ENCODE data around the gene NCOA7. TPM values are rescaled to one million over a fixed set of nuclear protein-coding genes. Genes with fewer than 3 reads are reported as not detected.

The NCOA7 gene
- total RNA-seq, 4 donors from 2014 or later = 18.1 to 31.4 (median 26.7) TPM

DNA sequence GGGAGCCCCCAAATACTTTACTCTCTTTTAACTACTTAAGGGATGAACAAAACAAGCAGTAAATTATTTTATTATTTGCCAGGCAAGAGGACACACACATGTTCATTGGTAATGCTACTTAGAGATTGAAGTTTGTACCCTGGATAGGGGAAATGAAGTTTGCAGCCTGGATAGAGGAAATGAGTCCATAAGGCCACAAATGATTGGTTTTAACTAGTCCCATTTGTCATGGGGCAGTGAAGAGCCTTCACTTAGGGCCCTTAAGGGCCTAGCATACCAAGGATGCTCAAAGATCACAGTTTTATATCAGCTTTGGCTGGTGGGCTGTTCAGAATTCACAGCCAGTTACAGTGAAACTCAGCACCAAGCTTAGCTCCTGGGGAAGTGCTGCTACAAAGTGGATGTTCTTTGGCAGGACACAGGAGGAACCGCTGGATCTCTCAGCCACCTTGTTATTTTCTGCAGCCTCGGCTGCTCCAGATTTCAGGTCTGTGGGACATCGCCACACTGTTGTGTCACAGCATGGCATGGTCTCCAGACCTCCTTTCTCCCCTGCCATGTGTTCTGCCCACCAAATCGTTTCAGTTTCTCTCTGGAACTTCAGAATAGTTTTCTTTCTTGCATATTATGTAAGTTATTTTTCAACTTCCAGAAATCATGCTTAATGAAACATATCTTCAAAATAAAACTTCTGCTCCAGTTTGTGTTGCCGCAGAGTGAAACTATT is 41.8 kb downstream of the NCOA7 start:
- no peaks in the 10 kb centered on the region for H3K36me3 ChIP-seq
- WGBS, 2 donors (ENCODE audit: low coverage in 1 of 2) = 79 to 83% methylated on average over 2 to 4 of the region's 5 CpGs
- H3K4me1 ChIP-seq = peaks cover 2 to 40% (median 12%) of the 10 kb centered on the region in 3 donors
- no peak overlapping the region for H3K4me3 ChIP-seq
- ATAC-seq = no peak
- H3K27me3 ChIP-seq = no peaks in the 10 kb centered on the region
- peak overlapping the region in 2 of 4 donors; percentile 2 to 28 for H3K27ac ChIP-seq
- no peaks in the 10 kb centered on the region for H3K9me3 ChIP-seq
- TF ChIP-seq, protein P1, sequence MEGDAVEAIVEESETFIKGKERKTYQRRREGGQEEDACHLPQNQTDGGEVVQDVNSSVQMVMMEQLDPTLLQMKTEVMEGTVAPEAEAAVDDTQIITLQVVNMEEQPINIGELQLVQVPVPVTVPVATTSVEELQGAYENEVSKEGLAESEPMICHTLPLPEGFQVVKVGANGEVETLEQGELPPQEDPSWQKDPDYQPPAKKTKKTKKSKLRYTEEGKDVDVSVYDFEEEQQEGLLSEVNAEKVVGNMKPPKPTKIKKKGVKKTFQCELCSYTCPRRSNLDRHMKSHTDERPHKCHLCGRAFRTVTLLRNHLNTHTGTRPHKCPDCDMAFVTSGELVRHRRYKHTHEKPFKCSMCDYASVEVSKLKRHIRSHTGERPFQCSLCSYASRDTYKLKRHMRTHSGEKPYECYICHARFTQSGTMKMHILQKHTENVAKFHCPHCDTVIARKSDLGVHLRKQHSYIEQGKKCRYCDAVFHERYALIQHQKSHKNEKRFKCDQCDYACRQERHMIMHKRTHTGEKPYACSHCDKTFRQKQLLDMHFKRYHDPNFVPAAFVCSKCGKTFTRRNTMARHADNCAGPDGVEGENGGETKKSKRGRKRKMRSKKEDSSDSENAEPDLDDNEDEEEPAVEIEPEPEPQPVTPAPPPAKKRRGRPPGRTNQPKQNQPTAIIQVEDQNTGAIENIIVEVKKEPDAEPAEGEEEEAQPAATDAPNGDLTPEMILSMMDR (IDR thresholded peaks at IDR 0.05) = no peak
- TF ChIP-seq POLR2AphosphoS5 (IDR thresholded peaks at IDR 0.05) (no peak), POLR2A (IDR thresholded peaks at IDR 0.05) (no peak), EP300 (IDR thresholded peaks at IDR 0.05) (no peak)

DNA sequence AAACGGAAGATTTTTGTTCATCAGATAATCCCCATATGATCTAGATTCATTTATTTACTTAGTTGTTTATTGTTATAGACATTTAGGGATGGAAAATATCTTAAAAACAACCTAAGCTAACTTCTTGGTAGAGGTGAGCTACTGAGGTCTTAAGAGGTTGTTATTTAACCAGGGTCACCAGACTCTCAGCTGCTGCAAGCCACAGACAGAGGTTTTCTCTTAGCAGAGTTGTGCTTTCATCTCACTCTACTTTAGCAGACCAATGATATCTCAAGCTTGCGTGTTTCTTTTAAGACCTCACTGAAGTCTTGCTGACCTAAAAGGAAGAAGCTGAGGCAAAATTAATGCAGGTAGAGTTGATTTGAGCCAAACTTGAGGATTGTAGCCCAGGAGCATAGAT is 43.6 kb downstream of the NCOA7 start:
- no peaks in the 10 kb centered on the region for H3K36me3 ChIP-seq
- no peak overlapping the region for H3K4me3 ChIP-seq
- H3K27ac ChIP-seq = peak overlapping the region in 3 of 4 donors; percentile 38 to 67 (median 56)
- no peak for TF ChIP-seq POLR2A (IDR thresholded peaks at IDR 0.05)
- no peak for TF ChIP-seq POLR2AphosphoS5 (IDR thresholded peaks at IDR 0.05)
- no peak for TF ChIP-seq EP300 (IDR thresholded peaks at IDR 0.05)
- TF ChIP-seq, protein P1 (IDR thresholded peaks at IDR 0.05) = no peak
- H3K4me1 ChIP-seq = peaks cover 2 to 35% (median 7%) of the 10 kb centered on the region in 3 donors
- no peak for ATAC-seq
- no peaks in the 10 kb centered on the region for H3K27me3 ChIP-seq
- WGBS, 2 donors (ENCODE audit: low coverage in 1 of 2) = 82 to 90% methylated on average over 2 of the region's 2 CpGs
- no peaks in the 10 kb centered on the region for H3K9me3 ChIP-seq

DNA sequence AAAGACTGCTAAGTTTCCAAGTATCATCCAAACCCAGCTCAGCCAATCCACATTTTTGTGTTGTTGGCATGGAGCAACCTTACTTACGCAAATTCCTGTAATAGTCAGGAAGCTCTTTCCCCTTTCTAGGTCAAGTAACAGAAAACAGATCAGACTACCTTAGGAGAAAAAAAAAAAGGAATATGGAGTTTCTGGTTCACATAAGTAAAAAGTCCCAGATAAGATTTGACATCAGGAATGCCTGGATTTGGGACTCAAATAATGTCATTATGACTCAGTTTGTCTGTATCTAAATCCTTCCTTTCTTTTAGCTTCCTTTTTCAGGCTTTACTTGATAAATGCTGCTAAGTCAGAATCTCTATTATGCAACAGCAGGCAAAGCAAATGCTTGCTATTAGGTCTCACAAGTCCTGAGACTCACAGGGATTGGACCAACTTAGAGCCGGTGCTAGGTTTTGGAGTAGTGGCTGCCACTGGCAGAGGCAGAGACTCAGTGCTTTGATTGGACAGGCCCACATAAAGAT is 44.5 kb downstream of the NCOA7 start:
- Histone ChIP-seq H3K4me3 (no peak overlapping the region), H3K27ac (peak overlapping the region; percentile 45 to 67 (median 58)), H3K36me3 (no peaks in the 10 kb centered on the region), H3K27me3 (no peaks in the 10 kb centered on the region), H3K4me1 (peaks cover 2 to 35% (median 7%) of the 10 kb centered on the region in 3 donors), H3K9me3 (no peaks in the 10 kb centered on the region)
- TF ChIP-seq, protein P1 (IDR thresholded peaks at IDR 0.05) = no peak
- TF ChIP-seq EP300 (IDR thresholded peaks at IDR 0.05) (no peak), POLR2A (IDR thresholded peaks at IDR 0.05) (no peak), POLR2AphosphoS5 (IDR thresholded peaks at IDR 0.05) (no peak)
- peak; percentile 90 for ATAC-seq
- 53 to 78% methylated on average over 2 of the region's 2 CpGs for WGBS, 2 donors (ENCODE audit: low coverage in 1 of 2)

DNA sequence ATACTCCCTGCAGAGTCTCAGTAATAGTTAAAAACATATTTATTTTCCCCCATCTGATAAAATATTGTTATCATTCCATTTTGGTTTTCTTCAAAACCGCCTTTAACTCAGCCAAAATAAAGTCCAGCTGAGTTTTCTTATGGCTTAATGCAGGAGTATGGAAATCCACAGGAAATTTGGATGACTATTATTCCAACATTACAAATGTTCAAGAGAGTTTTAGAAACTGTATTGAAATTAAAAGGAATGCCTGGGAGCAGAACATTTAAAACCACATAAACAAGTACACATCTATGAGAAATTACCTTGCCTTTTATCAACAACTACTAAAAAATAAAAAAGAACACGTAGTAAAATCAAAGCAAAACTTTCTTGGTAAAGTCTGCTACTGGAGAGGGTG is 45.7 kb downstream of the NCOA7 start:
- no peak for ATAC-seq
- Histone ChIP-seq H3K27ac (no peak overlapping the region), H3K4me1 (peaks cover 2 to 35% (median 7%) of the 10 kb centered on the region in 3 donors), H3K36me3 (no peaks in the 10 kb centered on the region), H3K27me3 (no peaks in the 10 kb centered on the region), H3K9me3 (no peaks in the 10 kb centered on the region), H3K4me3 (no peak overlapping the region)
- TF ChIP-seq, protein P1 (IDR thresholded peaks at IDR 0.05) = no peak
- no peak for TF ChIP-seq EP300 (IDR thresholded peaks at IDR 0.05)
- WGBS, 2 donors (ENCODE audit: low coverage in 1 of 2) = 89 to 92% methylated on average over 2 of the region's 2 CpGs

DNA sequence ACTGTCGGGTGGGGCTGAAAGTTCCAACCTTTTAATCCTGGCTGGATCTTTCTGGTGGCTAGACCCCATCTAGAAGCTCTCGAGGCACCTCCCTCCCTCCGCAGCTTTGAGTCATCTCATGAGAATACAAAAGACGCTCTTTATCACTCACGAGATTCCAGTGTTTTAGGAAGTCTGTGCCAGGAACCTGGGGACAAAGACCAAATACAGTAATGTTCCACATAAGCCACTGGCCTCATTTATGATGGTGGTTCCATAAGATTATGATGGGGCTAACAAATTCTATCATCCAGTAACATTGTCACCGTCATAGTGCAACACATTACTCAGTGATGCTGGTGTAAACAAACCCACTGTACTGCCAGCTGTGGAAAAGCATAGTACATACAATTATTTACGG is 48.7 kb downstream of the NCOA7 start:
- Histone ChIP-seq H3K27ac (peak overlapping the region in 1 of 4 donors; percentile 6), H3K4me3 (no peak overlapping the region), H3K9me3 (no peaks in the 10 kb centered on the region), H3K36me3 (no peaks in the 10 kb centered on the region), H3K27me3 (no peaks in the 10 kb centered on the region), H3K4me1 (peaks cover 0 to 22% (median 1%) of the 10 kb centered on the region in 3 donors)
- WGBS, 2 donors (ENCODE audit: low coverage in 1 of 2) = 65 to 93% methylated on average over 6 to 7 of the region's 7 CpGs
- TF ChIP-seq POLR2AphosphoS5 (IDR thresholded peaks at IDR 0.05) = no peak
- TF ChIP-seq EP300 (IDR thresholded peaks at IDR 0.05) = no peak
- TF ChIP-seq POLR2A (IDR thresholded peaks at IDR 0.05) = no peak
- TF ChIP-seq, protein P1 (IDR thresholded peaks at IDR 0.05) = no peak
- ATAC-seq = no peak
